Left hindlimb (tissue), 1 donor: ENCODE data around the gene PRKAG2.
"Not testable (repeated sequence)": the region's sequence is repeated elsewhere in the genome, so short reads cannot be mapped to it uniquely, and the experiment has no call there.

ENCODE experiments used
- DNase-seq: peaks from one replicate; pipeline ENCODE4 v3.0.0-alpha.2; 2018

The PRKAG2 gene

DNA sequence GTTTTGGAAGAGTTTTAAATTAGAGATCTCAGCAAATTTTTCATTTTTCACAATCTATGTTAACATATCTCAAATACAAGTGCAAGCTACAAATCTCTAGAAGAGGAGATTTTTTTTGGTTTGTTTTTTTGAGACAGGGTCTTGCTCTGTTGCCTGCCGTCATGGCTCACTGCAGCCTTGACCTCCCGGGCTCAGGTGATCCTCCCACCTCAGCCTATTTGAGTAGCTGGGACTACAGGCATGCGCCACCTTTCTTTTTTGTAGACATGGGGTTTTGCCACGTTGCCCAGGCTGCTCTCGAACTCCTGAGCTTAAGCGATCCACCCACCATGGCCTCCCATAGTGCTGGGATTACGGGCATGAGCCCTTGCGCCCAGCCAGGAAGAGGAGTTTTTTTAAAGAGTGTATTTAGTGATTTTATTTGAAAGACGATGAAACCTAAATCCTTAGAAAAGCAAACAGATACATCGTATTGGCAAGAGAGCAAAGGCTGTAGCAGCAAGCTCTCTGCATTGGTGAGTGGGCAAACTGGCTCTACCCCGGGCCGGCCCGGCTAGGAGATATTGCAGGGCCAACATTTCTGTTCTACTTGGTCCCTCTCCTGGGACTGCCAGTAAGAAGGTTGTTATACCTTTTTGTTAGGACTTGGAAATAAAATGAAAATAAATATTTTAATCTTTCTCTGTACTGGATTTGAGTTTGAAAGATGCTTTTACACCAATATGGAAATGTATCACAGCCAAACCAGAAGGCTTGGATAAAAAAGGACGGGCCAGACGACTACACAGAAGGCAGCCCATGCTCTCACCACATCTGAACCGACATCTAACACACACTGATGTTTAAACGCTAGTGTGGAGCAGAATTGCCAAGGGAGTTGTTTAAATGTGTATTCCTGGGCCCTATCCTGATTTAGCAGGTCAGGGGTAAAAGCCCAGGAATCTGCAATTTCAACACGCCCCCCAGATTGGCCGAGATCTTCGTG is 307.7 kb downstream of the PRKAG2 start:
- DNase-seq, result no peak

DNA sequence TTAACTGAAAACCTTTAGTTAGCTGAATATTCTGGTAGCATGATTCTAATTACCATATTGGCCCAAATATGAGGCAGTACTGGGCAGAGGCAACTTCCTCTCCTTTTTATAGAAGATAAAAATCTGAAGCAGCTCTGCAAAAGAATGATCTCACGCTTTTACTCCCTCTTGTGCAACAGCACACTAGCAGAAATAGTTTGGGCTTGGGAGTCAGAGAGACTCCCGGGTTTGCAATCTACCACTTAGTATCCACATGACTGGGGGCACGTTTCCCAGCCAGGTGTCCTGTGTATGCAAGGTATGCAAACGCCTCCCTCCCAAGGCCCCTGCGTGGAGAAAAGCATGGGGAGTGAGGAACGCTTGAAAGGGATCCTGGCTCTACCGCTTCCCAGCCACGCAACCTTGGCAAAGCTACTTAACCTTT is 310.0 kb downstream of the PRKAG2 start:
- no peak for DNase-seq

DNA sequence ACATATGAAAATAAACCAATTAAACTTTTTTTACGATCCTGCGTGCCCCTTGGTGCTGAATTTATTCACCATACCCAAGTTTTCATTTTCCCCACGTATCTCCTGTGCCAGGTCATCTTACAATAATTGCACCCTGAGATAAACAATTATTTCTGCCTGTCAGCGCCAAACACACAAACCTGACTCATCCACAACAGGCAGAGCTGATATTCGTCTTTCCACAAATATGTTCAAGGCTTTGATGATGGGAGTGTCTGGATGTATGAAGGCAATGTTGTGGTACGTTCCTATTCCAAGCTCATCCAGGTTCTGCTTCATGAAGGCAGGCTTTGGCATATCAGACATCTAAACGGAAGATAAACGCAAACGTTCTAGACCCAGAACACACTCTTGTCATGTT is 311.4 kb downstream of the PRKAG2 start:
- DNase-seq, result no peak

DNA sequence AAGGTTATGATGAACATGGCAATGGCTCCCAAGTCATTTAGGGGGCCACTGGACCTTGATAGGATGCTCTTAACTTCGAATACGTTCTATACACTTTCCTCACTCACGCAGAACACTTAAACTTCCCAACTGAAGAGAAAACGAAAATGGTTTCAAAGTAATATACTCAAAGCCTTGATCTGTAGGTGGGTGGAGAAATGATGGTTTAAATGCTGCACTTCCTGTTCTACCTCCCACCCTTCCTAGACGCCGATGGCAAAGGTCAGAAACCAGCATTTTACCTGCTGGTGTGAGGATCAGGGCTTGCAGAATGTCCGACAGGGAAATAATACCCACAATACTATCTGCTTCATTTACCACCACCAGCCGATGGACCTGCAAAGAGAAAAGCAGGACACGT is 316.7 kb downstream of the PRKAG2 start:
- no peak for DNase-seq

DNA sequence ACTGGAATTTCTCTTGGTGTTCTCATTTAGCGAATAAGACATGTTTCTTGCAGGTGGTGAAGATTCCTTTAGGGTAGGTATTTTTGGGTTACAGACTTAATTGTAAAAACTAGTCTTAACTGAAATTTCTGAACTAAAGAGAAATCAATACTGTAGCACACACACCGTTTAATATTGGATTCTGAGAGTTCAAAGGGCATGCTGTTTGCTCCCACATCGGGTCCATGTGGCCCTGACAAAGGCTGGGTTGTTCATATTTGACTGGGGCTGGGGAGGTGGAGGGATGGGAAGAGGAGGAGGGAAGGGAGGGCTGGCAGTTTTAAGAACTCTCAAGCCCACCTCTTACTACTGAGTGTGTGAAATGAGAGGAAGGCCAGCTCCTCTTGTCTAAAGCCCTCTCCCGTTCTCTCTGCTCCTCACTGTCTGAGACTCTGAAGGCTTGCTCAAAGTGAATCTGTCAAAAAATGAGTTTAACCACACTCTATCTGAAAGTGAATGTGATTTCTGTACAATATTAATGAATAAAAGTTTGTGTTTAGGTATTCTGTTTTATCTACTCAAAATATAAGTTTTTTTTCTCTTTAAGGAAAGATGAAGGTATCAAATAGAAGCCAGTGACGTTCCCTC is 317.2 kb downstream of the PRKAG2 start:
- no peak for DNase-seq

DNA sequence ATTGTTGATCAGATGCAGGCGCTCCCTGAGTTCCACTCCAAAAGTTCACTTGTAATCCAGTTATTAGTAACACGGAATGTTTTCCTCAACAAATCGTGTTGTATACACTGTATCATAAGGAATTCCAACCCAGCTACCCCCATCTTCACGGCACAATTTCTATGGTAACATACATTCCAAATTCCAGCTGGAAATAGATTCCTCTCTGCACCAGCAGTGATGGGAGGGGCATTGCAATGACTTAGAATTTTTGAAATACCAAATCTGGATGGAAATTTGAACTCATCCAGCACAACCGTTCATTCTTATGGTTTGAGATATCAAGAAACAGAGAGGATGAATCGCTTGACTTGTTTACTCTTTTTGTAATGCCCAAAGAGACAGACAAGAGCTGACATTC is 318.3 kb downstream of the PRKAG2 start:
- DNase-seq, result no peak

DNA sequence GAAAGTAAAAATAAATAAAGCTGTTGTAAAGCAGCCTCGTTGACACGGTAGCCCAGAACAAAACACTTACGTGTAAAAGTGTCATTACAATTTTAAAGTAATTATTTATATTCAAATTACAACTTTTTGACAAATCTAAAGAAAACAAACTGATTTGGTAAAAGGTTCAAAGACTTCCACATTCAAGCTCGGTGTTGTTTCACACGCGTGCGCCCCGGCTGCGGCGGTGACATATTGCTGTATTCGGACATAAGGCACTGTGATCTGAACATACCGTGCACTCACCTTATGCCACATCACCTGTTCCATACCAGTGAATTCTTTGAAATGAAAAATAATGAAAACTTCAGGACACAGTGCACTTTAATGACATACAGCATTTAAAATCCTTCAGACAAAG is 320.3 kb downstream of the PRKAG2 start:
- no peak for DNase-seq

DNA sequence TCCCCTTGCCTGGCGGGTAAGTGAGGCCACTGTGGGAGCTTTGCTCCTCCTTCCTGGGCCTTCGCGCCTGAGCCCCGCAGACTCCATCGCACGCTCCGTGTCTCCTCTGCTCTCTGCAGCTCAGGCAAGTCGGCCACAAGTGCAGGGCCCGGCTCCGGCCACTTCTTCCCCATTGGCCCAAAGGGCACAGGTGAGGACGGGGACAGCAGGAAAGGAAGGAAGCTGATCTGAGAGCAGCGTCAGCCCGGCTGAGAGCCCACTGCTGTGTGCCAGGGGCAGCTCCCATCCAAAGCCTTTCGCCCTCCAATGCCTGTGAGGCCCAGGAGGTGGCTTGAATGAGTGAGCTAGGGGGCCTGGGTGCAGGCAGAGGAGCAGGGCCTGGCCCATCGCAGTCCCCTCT is 323.6 kb downstream of the PRKAG2 start:
- no peak for DNase-seq

DNA sequence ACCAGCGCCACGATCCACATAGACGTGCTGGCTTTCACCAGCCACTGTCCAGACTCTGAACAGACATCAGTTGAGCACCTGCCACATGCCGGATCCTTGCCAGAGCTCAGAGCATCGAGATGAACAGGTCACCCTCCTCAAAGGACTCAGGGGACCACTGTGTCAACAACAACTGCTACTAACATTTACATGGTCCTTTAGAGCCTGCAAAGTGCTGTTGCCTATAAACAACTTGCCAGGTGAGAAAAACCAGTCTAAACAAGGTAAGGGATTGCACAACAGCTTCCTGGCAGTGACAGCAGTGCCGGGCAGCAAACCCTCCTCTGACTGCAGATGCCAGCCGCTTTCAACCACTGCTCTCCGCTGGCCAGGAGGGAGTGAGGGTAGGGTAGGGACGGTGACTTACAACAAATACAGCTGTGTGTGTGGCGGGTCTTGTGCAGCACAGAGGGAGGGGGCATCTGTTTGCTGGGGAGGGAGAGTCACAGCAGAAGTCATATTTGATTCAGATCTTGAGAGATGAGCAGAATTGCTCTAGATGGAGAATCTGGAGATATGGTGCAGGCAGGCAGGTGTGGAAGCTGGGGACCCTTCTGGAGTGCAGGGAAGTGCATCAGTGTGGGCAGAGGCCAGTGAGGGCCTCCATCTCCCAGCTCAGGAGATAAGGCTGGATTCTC is 324.4 kb downstream of the PRKAG2 start:
- DNase-seq, result no peak

DNA sequence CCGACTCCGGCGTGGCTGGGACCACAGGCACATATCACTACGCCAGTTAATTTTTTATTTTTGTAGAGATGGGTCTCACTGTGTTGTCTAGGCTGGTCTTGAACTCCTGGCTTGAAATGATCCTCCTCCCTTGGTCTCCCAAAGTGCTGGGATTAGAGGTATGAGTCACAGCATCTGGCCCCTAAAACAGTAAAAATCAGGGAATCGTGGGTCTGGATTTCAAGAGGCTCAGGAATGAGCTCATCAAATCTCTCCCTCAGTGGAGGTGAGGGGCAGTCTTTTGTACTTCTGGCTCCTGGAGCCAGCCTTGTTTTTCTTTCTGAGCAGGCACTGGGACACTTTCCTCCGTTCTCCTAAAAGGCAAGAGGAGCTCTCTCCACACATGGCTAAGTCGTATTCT is 325.1 kb downstream of the PRKAG2 start:
- no peak for DNase-seq

DNA sequence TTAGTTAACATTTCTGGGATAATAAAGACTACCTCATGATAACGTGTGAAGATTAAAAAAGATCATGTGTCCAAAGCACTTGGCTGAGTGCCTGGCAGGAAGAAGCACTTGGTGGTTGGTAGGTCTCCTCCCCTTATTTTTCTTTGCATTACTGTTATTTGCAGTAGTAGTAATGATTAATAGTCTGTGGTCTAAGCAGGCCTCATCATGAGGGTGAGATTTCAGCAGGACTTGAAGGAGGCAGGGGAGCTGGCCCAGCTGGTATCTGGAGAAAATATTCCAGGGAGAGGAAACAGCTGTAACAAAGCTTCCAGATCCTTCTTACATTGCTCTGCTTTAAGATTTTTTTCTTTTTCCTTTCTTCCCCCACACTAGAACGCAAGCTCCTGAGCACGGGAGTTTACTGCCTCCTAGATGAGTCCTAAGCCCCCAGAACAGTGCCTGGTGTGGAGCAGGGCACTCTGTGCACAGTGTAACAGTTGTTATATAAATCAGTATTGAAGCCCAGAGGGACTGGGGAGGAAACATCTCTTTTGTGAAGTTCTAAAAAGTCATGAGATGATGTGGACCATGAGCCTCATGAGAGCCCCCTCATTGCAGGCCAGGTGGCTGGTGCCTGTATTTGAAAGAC is 326.1 kb downstream of the PRKAG2 start:
- no peak for DNase-seq

DNA sequence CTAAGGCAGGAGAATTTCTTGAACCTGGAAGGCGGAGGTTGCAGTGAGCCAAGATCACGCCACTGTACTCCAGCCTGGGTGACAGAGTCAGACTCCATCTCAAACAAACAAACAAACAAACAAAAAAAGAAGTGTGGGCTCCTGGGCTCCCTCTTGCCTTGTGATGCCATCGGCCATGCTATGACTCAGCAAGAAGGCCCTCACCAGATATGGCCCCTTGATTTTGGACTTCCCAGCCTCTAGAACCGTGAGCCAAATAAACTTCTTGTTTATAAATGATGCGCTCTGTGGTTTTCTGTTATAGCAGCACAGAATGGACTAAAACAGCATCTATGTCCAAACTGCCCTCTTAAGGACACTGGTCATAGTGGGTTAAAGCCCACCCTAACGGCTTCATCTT is 327.3 kb downstream of the PRKAG2 start:
- no peak for DNase-seq

DNA sequence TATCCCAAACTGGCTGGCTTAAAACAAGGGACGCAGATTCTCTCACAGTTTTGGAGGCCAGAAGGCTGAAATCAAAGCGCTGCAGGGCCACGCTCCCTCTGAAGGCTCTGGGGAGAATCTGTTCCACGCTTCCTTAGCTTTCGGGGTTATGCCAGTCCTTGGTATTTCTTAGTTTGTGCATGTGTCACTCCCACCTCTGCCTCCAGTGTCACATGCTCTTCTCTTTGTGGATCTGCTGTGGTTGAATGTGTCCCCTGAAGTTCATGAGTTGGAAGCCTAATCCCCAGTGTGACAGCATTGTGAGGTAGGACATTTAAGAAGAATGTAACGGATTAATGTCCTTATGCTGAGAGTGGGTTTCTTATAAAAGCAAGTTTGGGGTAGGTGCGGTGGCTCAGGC is 327.8 kb downstream of the PRKAG2 start:
- no peak for DNase-seq

DNA sequence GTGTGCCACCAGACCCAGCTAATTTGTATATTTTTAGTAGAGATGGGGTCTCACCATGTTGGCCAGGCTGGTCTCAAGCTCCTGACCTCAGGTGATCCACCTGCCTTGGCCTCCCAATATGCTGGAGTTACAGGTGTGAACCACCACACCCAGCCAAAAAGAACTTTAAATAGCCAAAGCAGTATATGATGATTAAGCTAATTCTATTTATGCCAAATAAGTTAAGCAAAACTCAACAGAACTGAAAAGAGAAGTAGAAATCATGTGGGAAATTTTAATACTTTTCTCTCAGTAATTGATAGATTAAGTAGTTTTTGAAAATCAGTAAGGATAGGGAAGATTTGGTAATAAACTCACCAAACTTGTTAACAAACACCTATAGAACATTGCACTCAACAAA is 332.7 kb downstream of the PRKAG2 start:
- no peak for DNase-seq

DNA sequence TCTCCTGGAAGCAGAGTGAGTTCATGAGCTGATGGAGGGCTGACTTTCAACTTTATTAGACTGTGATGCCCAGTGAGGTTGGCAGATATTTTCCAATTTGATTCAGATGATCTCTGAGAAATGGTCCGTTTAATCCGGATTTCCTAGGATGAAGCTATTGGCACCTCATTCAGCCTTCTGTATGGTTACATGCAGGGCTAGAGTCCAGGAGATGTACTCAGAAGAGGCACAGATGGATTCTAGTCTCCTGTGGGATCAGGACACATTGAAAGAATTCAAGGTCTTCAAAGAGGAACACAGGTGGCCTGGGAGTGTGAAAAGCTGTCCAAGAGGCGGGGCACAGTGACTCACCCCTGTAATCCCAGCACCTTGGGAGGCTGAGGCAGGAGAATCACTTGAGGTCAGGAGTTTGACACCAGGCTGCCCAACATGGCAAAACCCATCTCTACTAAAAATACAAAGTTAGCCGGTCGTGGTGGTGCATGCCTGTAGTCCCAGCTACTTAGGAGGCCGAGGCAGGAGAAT is 334.2 kb downstream of the PRKAG2 start:
- DNase-seq, result no peak

DNA sequence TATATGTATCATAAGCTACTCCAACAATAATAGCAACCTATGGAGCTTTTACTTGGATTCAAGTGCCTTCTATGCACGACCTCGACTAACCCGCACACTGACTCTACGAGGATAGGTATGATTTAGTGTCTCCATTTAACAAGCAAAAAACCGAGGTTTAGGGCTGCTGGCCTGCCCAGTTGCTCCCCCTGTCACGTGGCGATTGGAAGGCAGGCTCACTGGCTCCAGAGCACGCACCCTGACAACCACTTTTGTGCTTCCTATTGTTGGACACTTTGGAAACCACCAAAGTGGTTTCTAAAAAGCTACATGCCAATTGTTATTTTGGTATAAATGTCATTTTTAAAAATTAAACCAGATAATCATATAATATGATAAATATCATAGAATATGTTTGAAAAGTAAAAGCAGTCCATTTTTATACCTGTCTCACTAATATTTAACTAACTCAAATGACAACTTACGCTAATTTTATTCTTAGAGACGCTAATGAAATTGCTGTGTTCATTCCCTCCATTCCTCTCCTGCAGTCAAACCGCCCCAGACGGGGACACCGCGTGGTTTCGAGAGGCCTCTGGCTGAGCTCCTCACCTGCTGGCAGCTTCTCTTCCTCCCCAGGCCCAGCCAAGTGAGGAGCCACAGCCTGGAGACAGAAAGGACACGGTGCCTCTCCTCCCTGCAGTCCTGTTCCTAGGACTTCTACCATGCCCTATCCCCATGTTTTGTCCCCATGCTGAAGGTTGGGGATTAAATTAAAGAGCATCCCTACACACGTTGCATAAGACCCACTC is 335.0 kb downstream of the PRKAG2 start:
- no peak for DNase-seq

DNA sequence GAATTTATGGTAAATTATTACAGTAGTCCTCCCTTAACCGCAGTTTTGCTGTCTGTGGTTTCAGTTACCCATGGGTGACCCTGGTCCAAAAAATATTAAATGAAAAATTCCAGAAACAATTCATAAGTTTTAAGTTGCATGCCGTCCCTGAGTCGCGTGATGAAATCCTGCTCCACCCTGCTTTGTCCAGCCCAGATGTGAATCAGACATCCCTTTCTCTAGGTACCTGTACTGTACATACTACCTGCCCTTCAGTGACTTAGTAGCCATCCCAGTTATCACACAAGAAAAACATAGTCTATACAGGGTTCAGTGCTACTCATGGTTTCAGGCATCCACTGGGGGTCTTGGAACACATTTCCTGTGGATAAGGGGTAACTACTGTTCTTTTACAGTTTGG is 336.8 kb downstream of the PRKAG2 start:
- no peak for DNase-seq

DNA sequence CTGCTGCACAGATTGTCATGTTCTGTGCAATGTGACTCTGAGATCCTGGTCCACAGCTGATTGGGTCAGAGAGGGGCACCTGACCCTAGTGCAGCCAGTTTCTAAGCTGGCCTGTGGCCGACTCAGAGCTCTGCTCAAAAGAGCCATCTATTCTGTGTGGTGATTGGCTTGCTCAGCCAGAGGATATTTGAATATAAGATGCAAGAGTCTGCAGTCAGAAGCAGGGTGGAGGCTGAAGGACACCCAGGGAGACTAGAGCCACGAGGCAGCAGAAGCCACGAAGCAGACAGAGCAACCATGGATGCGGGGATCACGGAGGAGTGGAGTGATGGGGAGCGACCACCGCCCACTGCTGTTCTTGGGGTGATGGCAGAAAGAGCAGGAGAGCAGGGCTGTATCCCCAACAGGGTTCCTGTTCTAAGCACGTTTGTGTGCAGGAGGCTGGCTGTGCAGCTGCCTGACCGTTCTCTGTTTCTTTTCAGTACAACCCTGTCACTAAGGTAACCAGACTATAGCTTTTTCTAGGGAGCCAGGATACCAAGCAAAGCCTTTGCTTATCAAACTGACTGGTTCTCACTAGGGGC is 337.7 kb downstream of the PRKAG2 start:
- no peak for DNase-seq

DNA sequence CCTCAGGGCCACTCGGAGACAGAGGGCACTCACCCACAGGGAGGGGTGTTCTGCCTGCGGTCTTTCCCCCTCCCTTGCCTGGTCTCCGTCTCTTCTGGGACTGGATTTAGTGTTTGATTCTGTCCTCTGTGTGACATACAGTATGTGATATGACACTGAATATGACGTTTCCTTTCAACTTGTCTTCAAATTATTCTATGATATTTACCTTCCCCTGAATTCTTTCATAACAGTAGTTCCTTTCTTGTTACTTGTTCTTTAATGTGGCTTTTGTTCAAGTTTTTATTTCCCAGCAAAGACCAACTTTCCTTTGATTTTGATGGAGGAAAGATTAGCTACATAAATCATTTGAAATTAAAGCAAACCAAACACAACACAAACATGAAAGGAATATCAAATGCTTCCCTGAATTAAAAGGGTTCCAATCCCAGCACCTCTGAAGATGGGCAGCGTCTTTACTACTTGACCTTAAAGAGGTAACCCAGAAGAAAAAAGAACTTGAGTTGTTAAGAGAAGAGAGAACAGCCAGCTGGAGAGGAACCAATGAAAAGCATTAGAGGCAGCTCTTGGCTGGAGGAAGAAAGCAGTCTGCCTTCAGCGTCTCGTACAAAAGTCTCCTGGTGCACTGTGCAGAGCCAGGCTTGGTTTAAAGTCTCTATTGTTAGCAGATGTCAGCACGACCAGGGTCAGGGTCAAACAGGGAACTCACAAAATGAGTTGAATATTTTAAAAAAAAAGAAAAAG is 338.9 kb downstream of the PRKAG2 start:
- DNase-seq, result peak; percentile 54

DNA sequence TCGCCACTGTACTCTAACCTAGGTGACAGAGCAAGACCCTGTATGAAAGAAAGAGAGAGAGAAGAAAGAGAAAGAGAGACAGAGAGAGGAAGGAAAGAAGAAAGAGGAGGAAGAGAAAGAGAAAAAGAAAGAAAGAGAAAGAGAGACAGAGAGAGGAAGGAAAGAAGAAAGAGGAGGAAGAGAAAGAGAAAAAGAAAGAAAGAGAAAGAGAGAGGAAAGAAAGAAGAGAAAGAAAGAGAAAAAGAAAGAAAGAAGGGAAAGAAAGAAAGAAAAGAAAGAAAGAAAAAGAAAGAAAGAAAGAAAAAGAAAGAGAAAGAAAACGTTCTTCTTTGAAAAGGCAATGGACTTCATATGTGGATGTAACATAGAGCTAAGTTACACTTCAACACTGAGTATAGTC is 340.7 kb downstream of the PRKAG2 start:
- not testable (repeated sequence) for DNase-seq

DNA sequence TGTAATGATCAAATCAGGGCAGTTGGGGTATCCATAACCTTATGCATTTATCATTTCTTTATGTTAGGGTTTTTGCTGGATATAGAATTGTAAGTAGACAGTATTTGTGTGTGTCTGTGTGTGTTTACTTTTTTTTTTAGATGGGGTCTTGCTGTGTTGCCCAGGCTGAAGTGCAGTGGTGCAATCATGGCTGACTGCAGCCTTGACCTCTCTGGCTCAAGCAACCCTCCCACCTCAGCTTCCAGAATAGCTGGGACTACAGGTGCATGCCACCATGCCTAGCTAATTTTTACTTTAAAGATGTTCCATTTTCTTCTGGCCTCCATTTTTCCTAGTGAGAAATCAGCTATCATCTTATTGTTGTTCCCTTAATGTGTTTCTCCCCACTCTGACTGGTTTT is 347.1 kb downstream of the PRKAG2 start:
- DNase-seq, result no peak
